Activated gamma-delta T cell (primary cell): ENCODE measurements around the gene OR8B4.
"Not testable (repeated sequence)": the region's sequence is repeated elsewhere in the genome, so short reads cannot be mapped to it uniquely, and the experiment has no call there.

Experiments
- DNase-seq: peaks from one replicate; lab custom pipeline; 2025; lab: John Stamatoyannopoulos, UW
- total RNA-seq, 2 donors: gene quantifications; one replicate each; lab custom pipeline; 2026; lab: John Stamatoyannopoulos, UW

Gene OR8B4, protein sequence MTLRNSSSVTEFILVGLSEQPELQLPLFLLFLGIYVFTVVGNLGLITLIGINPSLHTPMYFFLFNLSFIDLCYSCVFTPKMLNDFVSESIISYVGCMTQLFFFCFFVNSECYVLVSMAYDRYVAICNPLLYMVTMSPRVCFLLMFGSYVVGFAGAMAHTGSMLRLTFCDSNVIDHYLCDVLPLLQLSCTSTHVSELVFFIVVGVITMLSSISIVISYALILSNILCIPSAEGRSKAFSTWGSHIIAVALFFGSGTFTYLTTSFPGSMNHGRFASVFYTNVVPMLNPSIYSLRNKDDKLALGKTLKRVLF
- 0 reads per million in 2 donors for total RNA-seq

- DNase-seq = no peak
Observed at GRCh38 chr11:124424384-124424921, at the start of gene OR8B4. OR8B4 (minus strand) TSS chr11:124424871; CDS start chr11:124424871, 0 bp downstream.

DNA sequence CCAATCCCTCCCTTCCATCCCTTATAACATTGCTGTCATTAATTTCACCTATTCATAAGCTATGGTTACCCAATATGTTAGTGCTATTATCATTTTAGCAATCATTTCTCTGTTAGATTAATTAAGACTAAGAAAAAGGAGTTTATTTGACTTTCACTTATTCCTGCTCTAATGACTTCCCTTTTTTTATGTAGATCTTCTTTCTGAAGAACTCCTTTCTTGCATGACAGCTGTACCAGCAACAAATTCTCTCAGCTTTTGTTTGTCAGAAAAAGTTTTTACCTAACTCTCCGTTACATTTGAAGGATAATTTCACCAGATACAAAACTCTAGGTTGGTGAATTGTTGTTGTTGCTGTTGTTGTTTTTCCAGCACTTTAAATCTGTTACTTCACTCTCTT, 49.4 kb upstream of the OR8B4 start:
- no peak for DNase-seq

- no peak for DNase-seq
Observed at GRCh38 chr11:124473476-124473875, 48.8 kb upstream of the OR8B4 start.

- DNase-seq = no peak
Observed at GRCh38 chr11:124470561-124471227, 46.0 kb upstream of the OR8B4 start.

DNA sequence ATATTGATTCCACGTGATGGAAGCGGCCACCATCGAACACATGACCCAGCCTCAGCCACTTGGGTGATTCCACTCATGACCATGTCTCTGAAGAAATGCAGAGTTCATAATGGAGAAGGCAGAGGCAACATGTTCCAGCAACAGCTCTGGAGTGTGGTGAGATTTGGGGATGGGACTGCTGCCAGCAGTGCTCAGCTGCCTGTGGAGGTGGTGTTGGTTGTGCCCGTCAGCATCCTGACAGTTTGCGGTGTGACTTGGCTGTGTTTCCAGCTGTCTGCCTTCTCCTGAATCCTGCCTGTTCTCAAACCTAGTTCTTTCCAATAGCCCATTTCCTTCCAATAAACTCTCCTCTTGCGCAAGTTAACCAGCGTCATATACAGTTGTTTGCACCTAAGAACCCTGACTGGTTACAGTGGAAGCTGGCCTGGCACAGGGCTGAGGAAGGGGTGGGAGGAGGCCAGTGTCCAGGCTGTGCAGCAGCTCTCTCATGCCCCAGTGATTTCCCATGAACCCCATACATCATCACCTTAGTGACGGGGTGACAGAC, 42.8 kb upstream of the OR8B4 start:
- no peak for DNase-seq

- no peak for DNase-seq
Observed at GRCh38 chr11:124465368-124465767, 40.7 kb upstream of the OR8B4 start.

- DNase-seq = no peak
Observed at GRCh38 chr11:124463990-124464389, 39.3 kb upstream of the OR8B4 start.

- DNase-seq = no peak
Observed at GRCh38 chr11:124463324-124463723, 38.7 kb upstream of the OR8B4 start.

DNA sequence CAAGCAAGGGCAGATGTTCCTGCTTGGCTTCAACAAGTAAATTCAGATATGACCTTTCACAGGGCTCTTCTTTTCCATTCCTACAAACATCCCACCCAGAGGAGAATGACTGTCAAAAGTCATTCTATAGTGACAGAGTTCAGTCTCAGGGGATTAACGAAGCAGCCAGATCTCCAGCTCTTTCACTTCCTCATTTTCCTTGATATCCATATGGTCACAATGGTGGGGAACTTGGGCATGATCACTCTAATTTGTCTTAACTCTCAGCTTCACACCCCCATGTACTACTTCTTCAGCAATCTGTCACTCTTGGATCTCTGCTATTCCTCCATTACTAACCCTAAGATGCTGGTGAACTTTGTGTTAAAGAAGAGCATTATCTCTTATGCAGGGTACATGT, 35.8 kb upstream of the OR8B4 start:
- DNase-seq = no peak

DNA sequence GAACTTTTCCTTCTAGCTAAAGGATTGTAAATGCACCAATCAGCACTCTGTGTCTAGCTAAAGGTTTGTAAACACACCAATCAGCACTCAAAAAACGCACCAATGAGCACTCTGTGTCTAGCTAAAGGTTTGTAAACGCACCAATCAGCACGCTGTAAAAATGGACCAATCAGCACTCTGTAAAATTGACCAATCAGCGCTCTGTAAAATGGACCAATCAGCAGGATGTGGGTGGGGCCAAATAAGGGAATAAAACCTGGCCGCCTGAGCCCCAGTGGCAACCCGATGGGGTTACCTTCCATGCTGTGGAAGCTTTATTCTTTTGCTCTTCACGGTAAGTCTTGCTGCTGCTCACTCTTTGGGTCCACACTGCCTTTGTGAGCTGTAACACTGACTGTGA, 34.7 kb upstream of the OR8B4 start:
- not testable (repeated sequence) for DNase-seq

- DNase-seq = no peak
Observed at GRCh38 chr11:124454552-124454951, 29.9 kb upstream of the OR8B4 start.

DNA sequence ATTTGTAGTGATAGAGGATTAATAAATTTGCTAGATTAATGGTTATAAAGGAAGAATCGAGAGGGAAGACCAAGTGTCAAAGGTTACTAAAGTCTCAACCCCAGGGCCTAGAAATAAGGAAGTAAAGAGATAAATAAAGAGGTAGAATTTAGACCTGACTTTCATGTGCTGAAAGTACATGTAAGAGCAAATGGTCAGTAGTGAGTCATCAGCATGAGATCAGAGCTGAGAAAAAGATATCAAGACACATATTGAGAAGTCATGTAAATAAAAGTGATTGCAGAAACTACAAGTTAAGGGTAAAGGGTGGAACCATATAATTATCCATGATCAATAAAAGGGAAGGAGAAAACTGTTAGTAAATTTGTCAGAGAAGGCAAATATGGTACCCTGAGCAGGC, 22.2 kb upstream of the OR8B4 start:
- DNase-seq = no peak

GRCh38 chr11:124445646-124446150, 21.0 kb upstream of the OR8B4 start, which contains the start of gene OR8B8:
OR8B8 (minus strand) TSS chr11:124445696; CDS start chr11:124441085, 4,611 bp downstream.
- no peak for DNase-seq

GRCh38 chr11:124442847-124443246, 18.2 kb upstream of the OR8B4 start:
- DNase-seq = no peak

- no peak for DNase-seq
Observed at GRCh38 chr11:124442442-124442841, 17.8 kb upstream of the OR8B4 start.

DNA sequence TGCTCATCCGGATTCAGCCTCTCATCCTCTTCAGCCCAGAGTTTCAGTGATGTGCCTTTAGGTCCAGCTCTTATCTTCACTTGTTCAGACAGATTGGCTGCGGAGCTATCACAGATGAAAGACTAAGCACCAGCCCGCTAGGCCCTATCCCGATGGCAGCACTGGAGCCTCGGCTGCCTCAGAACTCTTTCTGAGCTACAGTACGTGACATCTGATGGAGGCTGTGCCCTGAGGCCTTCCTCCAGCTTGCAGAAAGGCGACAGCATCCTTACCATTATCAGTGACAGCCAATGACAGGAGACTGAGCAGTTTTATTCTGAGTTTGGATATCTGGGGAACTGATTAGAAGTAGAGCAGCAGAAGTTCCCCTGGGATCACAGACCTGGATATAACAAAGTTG, 16.8 kb upstream of the OR8B4 start:
- DNase-seq = no peak

GRCh38 chr11:124441081-124441480, 16.4 kb upstream of the OR8B4 start:
- DNase-seq = no peak

- no peak for DNase-seq
Observed at GRCh38 chr11:124440608-124441007, 15.9 kb upstream of the OR8B4 start.

DNA sequence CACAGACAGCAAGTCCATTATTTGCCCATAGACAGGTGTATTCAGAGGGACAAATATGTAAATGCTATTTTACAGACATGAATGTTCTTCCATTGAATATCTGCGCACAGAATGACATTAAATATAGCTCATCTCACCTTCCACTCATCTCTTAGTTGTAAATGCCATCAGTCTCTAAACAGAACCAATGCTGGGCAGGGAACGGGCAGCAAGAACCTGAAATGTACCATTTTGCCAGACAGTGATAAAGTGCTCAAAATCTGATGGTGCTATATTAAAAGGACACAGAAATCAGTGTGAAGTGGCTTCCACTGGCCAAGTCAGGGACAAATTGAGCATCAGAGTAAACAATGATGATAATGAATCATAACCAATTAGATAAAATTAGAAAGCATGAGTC, 10.0 kb upstream of the OR8B4 start:
- no peak for DNase-seq

GRCh38 chr11:124429599-124429998, 4.9 kb upstream of the OR8B4 start:
- DNase-seq = no peak

DNA sequence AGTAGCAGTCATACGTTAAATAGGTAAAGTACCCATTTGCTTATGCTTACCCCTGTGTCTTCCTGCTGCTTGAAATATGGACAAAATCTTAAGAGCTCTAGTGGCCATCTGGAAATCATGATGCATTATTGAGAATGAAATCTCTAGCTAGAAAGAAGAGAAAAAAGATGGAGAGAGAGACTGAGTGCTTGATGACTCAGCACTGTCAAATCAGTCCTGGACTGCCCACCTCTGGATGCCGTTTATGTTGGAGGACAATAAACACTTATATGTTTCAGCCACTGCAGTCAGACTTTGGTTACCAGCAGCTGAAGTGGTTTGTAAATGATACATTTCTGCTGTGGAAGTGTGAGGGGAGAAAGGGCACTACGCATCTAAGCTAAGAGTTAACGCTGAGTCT, 3.6 kb downstream of the OR8B4 start:
- DNase-seq = no peak

- no peak for DNase-seq
Observed at GRCh38 chr11:124415356-124415923, 9.2 kb downstream of the OR8B4 start.
